GM12801 (cell line): ENCODE data around the gene LIME1.

Experiments used
- TF ChIP-seq, protein P1 (sequence below): IDR thresholded peaks from one replicate; pipeline ENCODE4 v1.5.1; 2011; ENCODE audit warnings: control low read depth; ENCODE audit not compliant: insufficient read length; ENCODE audit errors: extremely low read depth

Gene LIME1

GRCh38 chr20:63766695-63767426 lies 30.4 kb downstream of the LIME1 start:
- TF ChIP-seq, protein P1, sequence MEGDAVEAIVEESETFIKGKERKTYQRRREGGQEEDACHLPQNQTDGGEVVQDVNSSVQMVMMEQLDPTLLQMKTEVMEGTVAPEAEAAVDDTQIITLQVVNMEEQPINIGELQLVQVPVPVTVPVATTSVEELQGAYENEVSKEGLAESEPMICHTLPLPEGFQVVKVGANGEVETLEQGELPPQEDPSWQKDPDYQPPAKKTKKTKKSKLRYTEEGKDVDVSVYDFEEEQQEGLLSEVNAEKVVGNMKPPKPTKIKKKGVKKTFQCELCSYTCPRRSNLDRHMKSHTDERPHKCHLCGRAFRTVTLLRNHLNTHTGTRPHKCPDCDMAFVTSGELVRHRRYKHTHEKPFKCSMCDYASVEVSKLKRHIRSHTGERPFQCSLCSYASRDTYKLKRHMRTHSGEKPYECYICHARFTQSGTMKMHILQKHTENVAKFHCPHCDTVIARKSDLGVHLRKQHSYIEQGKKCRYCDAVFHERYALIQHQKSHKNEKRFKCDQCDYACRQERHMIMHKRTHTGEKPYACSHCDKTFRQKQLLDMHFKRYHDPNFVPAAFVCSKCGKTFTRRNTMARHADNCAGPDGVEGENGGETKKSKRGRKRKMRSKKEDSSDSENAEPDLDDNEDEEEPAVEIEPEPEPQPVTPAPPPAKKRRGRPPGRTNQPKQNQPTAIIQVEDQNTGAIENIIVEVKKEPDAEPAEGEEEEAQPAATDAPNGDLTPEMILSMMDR = no peak

DNA sequence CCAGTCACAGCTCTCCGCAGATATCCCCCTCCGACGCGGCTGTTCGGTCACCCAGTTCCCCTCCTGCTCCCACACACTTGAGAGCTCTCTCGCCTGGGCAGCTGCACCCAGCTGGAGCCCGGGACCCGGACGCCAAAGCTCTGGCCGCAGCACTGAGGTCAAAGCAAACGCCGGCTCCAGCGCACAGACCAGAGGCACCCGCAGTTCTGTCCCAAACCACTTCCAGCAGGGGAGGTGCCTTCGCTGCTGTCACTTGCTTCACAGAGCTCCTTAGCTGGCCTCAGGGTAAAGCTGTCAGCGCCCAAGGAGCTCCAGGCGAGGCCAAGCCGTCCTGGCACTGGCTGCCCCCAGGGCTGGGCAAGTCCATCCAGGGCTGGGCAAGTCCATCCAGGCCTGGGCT lies 31.0 kb downstream of the LIME1 start:
- TF ChIP-seq, protein P1 = no peak

- TF ChIP-seq, protein P1 = no peak
Measured at GRCh38 chr20:63767886-63768285, 31.4 kb downstream of the LIME1 start.

DNA sequence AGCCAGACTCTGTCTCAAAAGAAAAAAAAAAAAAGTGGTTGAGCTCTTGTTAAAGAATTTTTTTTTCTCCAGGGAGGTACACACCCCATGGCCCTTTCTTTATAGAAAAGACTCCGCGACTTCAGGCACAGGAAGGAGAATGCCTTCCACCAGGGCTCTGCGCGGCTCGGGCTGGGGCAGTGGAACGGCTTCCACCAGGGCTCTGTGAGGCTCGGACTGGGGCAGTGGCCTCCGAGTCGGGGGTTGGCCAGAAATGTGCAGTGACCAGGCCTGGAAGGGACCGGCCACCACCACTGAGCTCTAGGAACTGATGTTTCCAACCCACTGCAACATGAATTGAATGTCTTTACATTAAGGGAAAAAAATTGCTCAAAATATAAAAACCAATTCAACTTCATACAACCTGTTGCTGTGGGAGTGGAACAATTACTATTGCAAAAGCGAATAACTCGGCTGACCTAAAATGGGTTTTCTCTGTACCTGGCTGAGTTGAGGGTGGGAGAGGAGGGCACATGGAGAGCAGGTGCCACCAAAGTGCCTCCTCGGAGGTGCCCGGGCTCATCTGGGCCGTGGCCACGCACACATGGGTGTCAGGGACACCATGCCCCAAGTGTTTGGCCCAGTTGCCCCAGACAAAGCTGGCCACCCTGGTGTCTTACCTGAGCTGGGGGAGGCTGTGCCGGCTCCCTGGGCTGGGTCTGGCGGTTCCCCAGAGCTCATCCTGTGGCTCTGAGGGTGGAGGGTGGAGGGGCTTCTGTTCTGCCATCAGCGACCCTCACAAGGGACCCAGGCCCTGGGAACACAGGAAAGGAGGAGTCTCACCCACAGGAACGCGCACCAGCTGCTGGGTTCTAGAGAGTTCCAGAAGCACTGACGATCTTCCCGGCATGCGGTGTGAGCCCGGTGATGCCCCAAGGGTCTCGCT lies 32.4 kb downstream of the LIME1 start:
- TF ChIP-seq, protein P1 = no peak

- TF ChIP-seq, protein P1 = no peak
Measured at GRCh38 chr20:63769891-63770474, 33.5 kb downstream of the LIME1 start.

DNA sequence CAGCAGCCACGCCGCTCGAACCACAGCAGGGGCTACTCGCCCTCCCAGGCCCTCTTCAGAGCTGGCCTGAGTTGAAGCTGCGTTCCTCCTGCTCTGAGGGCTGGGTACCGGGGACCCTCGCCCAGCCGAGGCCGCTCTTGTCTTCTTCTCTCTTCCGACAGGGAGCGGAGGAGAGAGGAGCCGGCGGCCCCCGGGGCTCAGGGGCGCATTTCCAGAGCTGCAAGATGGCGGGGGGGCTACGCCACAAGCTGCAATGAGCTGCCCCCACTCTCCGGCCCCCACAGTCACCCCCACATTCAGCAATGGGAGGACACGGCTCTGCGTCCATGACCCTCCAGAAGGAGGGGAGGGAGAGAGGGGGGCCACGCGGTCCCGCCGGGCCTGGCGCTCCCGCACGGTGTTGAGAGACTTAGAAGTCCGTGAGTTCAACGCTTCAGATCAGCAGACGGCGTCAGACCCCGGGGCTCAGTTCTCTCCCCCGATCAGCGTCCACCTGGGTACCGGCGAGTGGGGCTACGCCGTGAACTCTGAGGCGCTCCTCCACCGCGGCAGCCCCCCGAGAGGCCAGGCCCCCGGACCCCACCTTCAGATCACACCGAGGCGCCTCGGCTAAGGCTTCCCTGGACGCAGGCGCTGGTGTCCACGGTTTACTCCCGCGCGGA lies 34.7 kb downstream of the LIME1 start:
- TF ChIP-seq, protein P1 = no peak
